Transverse colon (tissue), 4 donors: ENCODE measurements around the gene TBCB. TPM values are rescaled to one million over a fixed set of nuclear protein-coding genes. Genes with fewer than 3 reads are reported as not detected.
A peak's percentile ranks its signal among the peaks of the same experiment; 100 is the strongest.

Experiments used
- DNase-seq: peaks from one replicate; pipeline ENCODE4 v3.0.0-alpha.2; 2019
- H3K27ac ChIP-seq, 4 donors: fragments of 200-600 bp; sonication (generic); 2 replicates each; pipeline ENCODE4 v1.5.1; 2016 to 2018; ENCODE audit warnings: inconsistent platforms in 4 of 4
- H3K27me3 ChIP-seq: fragments of 200-600 bp; sonication (generic); 2 replicates; pipeline ENCODE4 v1.5.1; 2017; ENCODE audit warnings: inconsistent platforms
- H3K36me3 ChIP-seq, 4 donors: fragments of 200-600 bp; sonication (generic); 2 replicates each; pipeline ENCODE4 v1.5.1; 2017 to 2019; ENCODE audit warnings: inconsistent platforms in 4 of 4
- H3K4me1 ChIP-seq, 4 donors: fragments of 200-600 bp; sonication (generic); 2 replicates each; pipeline ENCODE4 v1.5.1; 2017 to 2020; ENCODE audit warnings: inconsistent platforms in 4 of 4
- H3K4me3 ChIP-seq, 4 donors: fragments of 200-600 bp; sonication (generic); 1 replicate in 1 of 4; 2 replicates in 3 of 4; pipeline versions ENCODE4 v1.5.1 to v1.6.1; 2017 to 2019; ENCODE audit warnings: inconsistent platforms in 4 of 4
- H3K9me3 ChIP-seq, 2 donors: fragments of 200-600 bp; sonication (generic); 2 replicates each; pipeline ENCODE4 v1.5.1; 2017 to 2019; ENCODE audit warnings: inconsistent platforms in 2 of 2
- EP300 ChIP-seq: sonication (generic); formaldehyde crosslinking; IDR thresholded peaks from one replicate; pipeline ENCODE4 v1.6.1; 2017; ENCODE audit warnings: antibody characterized with exemption, low read depth
- POLR2A ChIP-seq: fragments of 450-650 bp; IDR thresholded peaks from one replicate; pipeline ENCODE4 v1.6.1; 2016; ENCODE audit warnings: antibody characterized with exemption, mild to moderate bottlenecking, moderate library complexity
- POLR2AphosphoS5 ChIP-seq, 3 donors: sonication (generic); formaldehyde crosslinking; IDR thresholded peaks; one replicate each; pipeline ENCODE4 v1.6.1; 2016; ENCODE audit warnings: antibody characterized with exemption in 3 of 3
- WGBS, 2 donors: methylation state at CpG; one replicate each; pipeline ENCODE4 v1.1.5; 2018; ENCODE audit warnings: low coverage in 1 of 2; 5-methylcytosine and 5-hydroxymethylcytosine counted together
- in situ Hi-C, 4 donors: fragments of 200-750 bp; cut with MboI; loops; one replicate each; pipeline versions ENCODE4 v1.15.0 to v1.15.1; 2017; ENCODE audit warnings: low sequenced_read_pairs in 3 of 4, low pct_ligation_motif_present in 1 of 4, low pct_unique_long_range_greater_than_20kb in 1 of 4
- intact Hi-C: fragments of 100-400 bp; cut with DNase I; formaldehyde crosslinking; loops from one replicate; pipeline ENCODE4 v1.15.1; 2023; ENCODE audit warnings: low total_unique reads
- total RNA-seq, 4 donors: library from RNA; depleted of rRNA; stranded (reverse); fragments of >200 nt; gene quantifications; one replicate each; pipeline ENCODE4 v1.1.0, GENCODE V29; 2016
- TF ChIP-seq, protein P1 (sequence below), 5 experiments: fragments of 200-600 bp in 3 of 5; fragments of 450-650 bp in 2 of 5; sonication (generic) in 3 of 5; IDR thresholded peaks; 1 replicate in 2 of 5; 2 replicates in 3 of 5; pipeline ENCODE4 v1.5.1; 2016 to 2017; ENCODE audit warnings: antibody characterized with exemption in 5 of 5, inconsistent platforms in 3 of 5, mild to moderate bottlenecking in 2 of 5, moderate library complexity in 1 of 5

The TBCB gene
- total RNA-seq, 4 donors from 2014 or later: 82.4 to 175 (median 134) TPM

- DNase-seq: no peak
- in situ Hi-C loops: no loop called here
- Histone ChIP-seq H3K9me3 (no peaks in the 10 kb centered on the region), H3K27me3 (no peaks in the 10 kb centered on the region), H3K27ac (no peak overlapping the region), H3K4me1 (peaks cover 0 to 4% (median 4%) of the 10 kb centered on the region in 4 donors), H3K4me3 (no peak overlapping the region), H3K36me3 (peaks cover 0 to 45% (median 20%) of the 10 kb centered on the region in 4 donors)
- TF ChIP-seq POLR2AphosphoS5 (IDR thresholded peaks at IDR 0.05) (no peak), EP300 (no peak), POLR2A (no peak)
- TF ChIP-seq, protein P1, sequence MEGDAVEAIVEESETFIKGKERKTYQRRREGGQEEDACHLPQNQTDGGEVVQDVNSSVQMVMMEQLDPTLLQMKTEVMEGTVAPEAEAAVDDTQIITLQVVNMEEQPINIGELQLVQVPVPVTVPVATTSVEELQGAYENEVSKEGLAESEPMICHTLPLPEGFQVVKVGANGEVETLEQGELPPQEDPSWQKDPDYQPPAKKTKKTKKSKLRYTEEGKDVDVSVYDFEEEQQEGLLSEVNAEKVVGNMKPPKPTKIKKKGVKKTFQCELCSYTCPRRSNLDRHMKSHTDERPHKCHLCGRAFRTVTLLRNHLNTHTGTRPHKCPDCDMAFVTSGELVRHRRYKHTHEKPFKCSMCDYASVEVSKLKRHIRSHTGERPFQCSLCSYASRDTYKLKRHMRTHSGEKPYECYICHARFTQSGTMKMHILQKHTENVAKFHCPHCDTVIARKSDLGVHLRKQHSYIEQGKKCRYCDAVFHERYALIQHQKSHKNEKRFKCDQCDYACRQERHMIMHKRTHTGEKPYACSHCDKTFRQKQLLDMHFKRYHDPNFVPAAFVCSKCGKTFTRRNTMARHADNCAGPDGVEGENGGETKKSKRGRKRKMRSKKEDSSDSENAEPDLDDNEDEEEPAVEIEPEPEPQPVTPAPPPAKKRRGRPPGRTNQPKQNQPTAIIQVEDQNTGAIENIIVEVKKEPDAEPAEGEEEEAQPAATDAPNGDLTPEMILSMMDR (IDR thresholded peaks at IDR 0.05): no peak
- intact Hi-C loops: no loop called here
- 81 to 100% methylated on average over 1 to 13 of the region's 13 CpGs for WGBS, 2 donors
Observed at GRCh38 chr19:36149673-36150406, 34.6 kb downstream of the TBCB start.

GRCh38 chr19:36150586-36150985 lies 35.3 kb downstream of the TBCB start:
- Histone ChIP-seq H3K9me3 (no peaks in the 10 kb centered on the region), H3K27me3 (no peaks in the 10 kb centered on the region), H3K27ac (peak overlapping the region; percentile 84 to 95 (median 94)), H3K36me3 (peaks cover 0 to 38% (median 17%) of the 10 kb centered on the region in 4 donors), H3K4me1 (peaks cover 0 to 4% (median 4%) of the 10 kb centered on the region in 4 donors), H3K4me3 (no peak overlapping the region)
- in situ Hi-C loops: no loop called here
- no peak for DNase-seq
- intact Hi-C loops: no loop called here
- no peak for TF ChIP-seq POLR2A
- no peak for TF ChIP-seq POLR2AphosphoS5 (IDR thresholded peaks at IDR 0.05)
- no peak for TF ChIP-seq EP300
- TF ChIP-seq, protein P1 (IDR thresholded peaks at IDR 0.05): no peak
- WGBS, 2 donors: 83% methylated on average over 5 of the region's 5 CpGs; no CpG with 5 or more reads in 1 of the 2 donors

- no peak for DNase-seq
- 55 to 75% methylated on average over 2 to 47 of the region's 47 CpGs for WGBS, 2 donors
- H3K27me3 ChIP-seq: no peaks in the 10 kb centered on the region
- no peaks in the 10 kb centered on the region for H3K9me3 ChIP-seq
- intact Hi-C loops: no loop called here
- peak overlapping the region; percentile 84 to 95 (median 94) for H3K27ac ChIP-seq
- in situ Hi-C loops: no loop called here
- peaks cover 0 to 32% (median 12%) of the 10 kb centered on the region in 4 donors for H3K36me3 ChIP-seq
- TF ChIP-seq POLR2AphosphoS5 (IDR thresholded peaks at IDR 0.05) (peak in 2 of 3 donors; percentile 42 to 65), EP300 (no peak)
- peak overlapping the region; percentile 39 to 54 (median 47) for H3K4me3 ChIP-seq
- H3K4me1 ChIP-seq: peaks cover 0 to 4% (median 4%) of the 10 kb centered on the region in 4 donors
Observed at GRCh38 chr19:36151144-36152018, 36.1 kb downstream of the TBCB start.

GRCh38 chr19:36152019-36152351 lies 36.7 kb downstream of the TBCB start:
- peak overlapping the region; percentile 39 to 54 (median 47) for H3K4me3 ChIP-seq
- no peak for DNase-seq
- no peaks in the 10 kb centered on the region for H3K9me3 ChIP-seq
- TF ChIP-seq, protein P1 (IDR thresholded peaks at IDR 0.05): no peak
- TF ChIP-seq EP300 (no peak), POLR2AphosphoS5 (IDR thresholded peaks at IDR 0.05) (no peak), POLR2A (no peak)
- H3K36me3 ChIP-seq: peaks cover 0 to 26% (median 10%) of the 10 kb centered on the region in 4 donors
- 90% methylated on average over 15 of the region's 16 CpGs; no CpG with 5 or more reads in 1 of the 2 donors for WGBS, 2 donors
- H3K4me1 ChIP-seq: peaks cover 0 to 4% (median 4%) of the 10 kb centered on the region in 4 donors
- H3K27ac ChIP-seq: peak overlapping the region; percentile 84 to 95 (median 94)
- intact Hi-C loops: no loop called here
- in situ Hi-C loops: no loop called here
- H3K27me3 ChIP-seq: no peaks in the 10 kb centered on the region
